Femur (tissue), 1 donor: ENCODE results near the gene SLC12A2.

Experiments used
- DNase-seq: peaks from one replicate; pipeline ENCODE4 v3.0.0-alpha.2; 2017

Gene SLC12A2

DNA sequence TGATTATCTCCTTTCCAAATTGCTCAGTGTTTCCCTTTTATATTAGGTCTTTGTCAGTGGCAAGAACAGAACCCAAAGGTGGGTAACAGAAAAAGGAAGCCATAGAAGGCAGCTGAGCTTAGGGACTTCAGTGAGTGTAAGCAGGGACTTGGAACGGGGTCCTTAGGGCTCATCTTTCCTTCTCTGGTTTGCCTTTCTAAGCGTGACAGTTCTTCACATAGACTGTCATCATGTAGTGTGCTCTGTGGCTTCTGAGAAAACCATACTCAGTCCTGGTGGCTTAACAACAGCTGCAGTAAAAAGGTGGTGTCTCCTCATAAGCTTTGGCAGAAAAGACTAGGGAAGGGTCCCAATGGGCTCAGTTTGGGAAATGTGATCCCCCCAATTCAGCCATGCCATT is 108.8 kb downstream of the SLC12A2 start:
- no peak for DNase-seq

GRCh38 chr5:128193665-128194390 is 110.3 kb downstream of the SLC12A2 start:
- DNase-seq = no peak

GRCh38 chr5:128195316-128195715 is 111.8 kb downstream of the SLC12A2 start:
- DNase-seq = no peak

DNA sequence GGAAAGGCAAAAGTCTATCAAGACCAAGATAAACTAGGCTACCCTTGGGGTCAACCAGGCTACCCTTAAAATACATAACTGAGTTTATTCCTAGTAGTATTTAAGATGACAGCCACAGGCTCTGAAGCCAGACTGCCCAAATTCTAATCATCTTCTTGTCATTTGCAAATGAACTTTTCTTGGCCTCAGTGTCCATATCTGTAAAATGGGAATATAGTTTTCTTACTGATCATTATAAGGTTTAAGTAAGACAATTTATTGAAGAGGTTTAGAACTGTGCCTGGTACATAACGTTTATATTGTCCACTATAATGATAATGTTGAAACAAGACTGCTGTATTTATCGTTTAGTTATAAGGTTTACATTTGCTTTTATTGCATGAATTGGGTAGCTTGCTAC is 112.5 kb downstream of the SLC12A2 start:
- DNase-seq = no peak

DNA sequence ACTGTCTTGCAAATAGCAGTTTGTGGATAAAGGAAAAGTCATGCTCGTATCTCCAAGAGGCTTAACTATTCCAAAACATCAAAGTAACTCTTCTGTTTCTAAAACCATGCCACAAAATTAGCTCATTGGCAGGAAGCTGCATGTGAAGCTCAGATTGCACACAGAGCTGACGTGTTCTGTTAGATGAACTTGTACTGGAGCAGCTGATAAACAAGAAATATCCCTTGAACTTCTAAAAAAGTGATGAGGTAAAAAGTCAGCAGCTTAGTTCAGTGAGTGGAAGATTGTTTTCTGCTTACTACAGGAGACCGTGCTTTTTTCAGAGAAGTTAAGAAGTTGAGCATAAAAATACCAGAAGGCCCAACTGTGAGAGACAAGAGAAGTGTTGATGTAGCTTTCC is 113.2 kb downstream of the SLC12A2 start:
- no peak for DNase-seq

- no peak for DNase-seq
These were observed 114.4 kb downstream of the SLC12A2 start for GRCh38 chr5:128197896-128198522.

- DNase-seq = no peak
These were observed 115.5 kb downstream of the SLC12A2 start for GRCh38 chr5:128199104-128199503.

DNA sequence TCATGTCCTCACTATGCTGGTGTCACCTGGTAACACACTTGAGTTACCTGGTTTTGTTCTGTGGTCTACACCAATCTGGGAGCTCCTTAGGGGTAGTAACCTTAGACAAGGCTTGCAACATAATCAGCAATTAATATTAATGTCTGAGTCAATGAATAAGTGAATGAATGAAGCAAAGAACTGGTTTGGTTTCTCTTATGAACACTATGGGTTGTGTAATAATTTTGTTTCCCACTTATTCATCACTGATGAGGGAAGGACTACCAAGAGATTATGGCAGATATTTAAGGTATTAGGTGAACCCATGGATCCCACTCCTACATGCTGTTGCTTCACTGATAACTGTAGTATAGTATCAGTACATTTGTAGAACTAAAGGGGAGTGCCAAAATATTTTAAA is 116.0 kb downstream of the SLC12A2 start:
- no peak for DNase-seq

DNA sequence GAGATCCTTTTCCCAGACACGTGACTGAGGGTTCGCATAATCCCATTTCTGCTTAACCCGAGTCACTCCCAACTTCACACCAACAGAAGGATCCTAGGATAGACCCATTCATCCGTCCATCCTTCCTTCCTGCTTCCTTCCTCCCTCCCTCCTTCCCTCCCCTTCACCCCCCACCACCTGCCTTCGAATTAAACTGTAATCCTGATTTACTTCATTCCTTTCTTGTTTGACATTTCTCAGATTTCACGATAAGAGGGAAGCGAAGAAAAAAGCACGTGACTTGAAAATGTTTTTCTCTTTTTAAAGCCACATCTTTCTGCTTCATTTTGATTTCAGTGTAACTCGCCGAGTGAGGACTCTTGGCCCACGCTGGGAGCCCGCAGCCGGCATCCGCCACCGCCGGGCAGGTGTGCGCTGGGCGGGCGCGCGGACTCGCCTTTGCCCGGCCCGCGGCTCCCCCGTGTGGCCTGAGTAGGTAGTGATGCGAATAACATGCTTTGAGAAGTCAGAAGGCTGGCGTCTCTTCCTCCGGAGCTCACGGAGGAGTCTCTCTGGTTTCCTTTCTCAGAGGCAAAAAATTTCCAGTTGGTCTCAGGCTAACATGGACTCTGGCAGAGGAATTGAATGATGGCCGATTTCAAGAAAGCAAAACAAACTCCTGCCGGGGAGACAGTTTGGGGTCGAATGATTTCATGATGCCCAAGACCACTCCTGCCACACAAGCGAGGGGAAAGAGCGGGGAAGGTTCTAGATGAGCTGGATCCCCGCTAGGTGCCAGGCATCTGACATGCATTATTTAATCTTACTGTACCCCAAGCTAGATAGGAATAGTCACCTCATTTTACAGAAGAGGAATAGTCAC is 117.7 kb downstream of the SLC12A2 start:
- DNase-seq = peak; percentile 86

- DNase-seq = no peak
These were observed 118.8 kb downstream of the SLC12A2 start for GRCh38 chr5:128202320-128202719.

DNA sequence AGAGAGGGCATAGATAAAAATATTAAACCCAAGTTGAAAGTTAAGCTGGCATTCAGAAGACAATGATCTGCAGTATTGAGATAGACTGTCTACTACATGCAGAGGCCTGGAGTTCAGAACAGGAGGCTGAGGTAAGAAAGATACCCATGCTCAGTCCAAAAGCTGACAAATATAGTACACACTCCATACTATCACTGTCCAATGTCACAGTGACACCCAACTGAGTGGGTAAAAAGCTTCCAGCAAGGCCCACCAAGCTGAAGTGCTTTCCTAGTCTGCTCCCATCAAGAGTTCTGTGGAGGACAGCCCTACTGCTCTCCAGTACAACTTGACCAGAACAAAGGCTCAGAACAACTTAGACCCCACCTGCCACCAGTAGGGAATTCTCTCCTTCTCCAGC is 124.9 kb downstream of the SLC12A2 start:
- DNase-seq = no peak

DNA sequence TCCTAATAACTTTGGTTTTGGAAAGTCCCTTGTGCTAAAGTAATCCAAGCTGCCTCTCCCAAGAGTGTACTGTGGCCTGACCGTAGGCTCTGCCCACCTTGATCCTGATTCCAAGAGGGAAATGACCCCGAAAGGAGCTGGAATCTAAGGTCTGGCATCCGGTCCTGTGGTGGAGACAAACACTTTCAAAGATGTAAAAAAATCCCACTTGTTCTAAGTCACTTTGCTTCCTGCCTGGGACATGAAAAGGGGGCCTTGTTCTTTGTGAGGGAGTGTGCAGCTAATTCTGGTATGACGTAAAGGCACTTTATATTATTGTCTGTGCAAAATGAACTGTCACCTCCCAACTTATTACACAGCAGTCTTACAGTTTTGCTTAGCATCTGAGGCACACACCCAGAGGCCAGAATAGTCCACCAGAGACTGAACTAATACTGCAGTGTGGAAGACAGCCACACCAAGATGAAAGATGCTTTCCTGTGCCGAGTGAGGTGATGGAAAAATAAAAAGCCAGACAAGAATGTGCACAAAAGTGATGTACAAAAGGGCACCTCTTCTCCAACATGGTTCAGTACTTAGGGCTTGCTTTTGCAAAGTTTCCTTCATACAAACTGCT is 128.7 kb downstream of the SLC12A2 start:
- DNase-seq = peak; percentile 51

GRCh38 chr5:128213340-128213739 is 129.8 kb downstream of the SLC12A2 start:
- peak; percentile 75 for DNase-seq

DNA sequence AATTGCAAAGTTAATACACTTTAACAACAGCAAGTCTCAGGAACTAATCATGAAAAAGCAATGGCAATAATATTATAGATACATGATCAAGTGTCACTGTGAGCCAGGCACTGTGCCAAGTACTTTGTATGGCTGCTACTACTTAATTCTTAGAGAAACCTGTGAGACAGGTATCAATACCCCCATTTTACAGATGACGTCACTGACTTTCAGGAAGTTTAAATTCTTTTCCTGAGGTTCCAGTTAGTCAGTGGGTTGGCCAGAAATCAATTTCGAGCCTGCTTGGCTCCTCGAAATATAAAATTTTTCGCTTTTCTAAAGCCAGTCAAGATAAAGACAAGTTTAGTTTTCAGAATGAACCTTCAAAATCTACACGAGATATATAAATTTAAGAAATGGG is 130.3 kb downstream of the SLC12A2 start:
- no peak for DNase-seq

GRCh38 chr5:128216285-128216684 is 132.7 kb downstream of the SLC12A2 start:
- DNase-seq = no peak

GRCh38 chr5:128216860-128217531 is 133.4 kb downstream of the SLC12A2 start:
- peak; percentile 83 for DNase-seq

DNA sequence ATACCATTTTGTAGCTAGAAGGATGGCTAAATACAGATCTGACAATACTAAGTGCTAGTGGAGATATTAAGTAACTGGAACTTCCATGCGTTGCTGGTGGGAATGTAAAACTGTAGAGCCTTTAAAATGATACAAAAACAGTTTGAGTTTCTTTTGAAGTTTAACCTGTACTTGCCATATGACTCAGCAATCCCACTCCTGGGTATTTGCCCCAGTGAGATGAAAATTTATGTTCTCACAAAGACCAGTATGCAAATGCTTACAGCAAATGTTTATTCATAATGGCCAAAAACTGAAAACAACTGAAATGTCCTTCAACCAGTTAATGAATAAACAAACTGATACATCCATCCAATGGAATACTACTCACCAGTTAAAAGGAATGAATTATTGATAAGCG is 137.3 kb downstream of the SLC12A2 start:
- no peak for DNase-seq

DNA sequence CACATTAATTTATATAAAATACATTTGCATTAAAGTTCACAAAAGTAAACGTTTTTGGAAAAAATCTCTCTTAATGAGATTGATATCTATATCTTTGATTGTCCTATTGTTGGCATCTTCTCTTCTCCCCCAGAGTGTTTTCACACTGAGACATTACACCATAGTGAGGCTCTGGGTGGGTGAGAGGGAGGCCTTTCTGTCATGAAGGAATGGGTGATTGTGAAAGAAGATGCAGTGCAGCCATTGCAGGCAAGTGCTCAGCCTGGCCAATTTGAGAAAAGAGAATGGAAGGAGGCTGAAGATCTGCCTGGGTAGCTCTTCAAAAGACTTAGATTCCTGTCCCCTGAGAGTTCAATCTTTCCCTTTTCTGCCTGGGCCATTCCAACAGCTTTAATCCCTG is 140.8 kb downstream of the SLC12A2 start:
- DNase-seq = no peak

DNA sequence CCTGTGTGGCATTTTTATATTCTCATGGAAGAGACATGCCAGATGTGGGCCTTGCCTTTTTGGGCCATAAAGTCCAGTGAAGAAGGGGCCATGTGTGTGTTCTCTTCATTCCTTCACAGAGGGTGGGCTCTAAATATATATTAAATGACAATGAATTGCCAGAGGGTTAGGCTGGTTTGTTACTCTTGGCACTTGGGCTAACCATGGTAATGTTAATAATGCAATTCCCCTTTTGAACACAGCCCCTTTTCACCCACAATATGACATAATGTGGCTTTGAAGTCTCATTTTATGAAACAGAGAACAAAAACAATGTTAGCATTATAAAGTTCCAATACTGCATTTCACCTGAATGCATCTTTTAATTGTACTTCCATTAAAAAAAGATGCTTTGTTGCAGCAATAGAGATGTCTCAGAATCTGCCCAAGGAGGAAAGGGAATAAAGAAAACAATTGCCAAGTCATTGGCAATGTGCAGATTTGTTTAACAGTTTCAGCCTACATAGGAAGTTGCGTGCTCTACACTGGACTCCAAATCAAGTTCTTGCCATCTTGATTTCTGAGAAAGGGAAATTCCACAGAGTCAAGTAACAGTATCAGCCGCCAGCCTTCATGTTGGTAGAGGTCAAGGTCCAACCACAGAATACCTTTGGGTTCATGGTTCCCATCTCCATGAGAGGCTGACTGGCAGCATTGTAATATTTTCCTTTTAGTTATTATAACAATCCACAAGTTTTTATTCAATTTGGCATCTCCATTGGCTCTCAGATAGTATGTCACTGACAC is 141.9 kb downstream of the SLC12A2 start:
- DNase-seq = no peak

- DNase-seq = peak; percentile 67
These were observed 144.4 kb downstream of the SLC12A2 start for GRCh38 chr5:128228008-128228407.

DNA sequence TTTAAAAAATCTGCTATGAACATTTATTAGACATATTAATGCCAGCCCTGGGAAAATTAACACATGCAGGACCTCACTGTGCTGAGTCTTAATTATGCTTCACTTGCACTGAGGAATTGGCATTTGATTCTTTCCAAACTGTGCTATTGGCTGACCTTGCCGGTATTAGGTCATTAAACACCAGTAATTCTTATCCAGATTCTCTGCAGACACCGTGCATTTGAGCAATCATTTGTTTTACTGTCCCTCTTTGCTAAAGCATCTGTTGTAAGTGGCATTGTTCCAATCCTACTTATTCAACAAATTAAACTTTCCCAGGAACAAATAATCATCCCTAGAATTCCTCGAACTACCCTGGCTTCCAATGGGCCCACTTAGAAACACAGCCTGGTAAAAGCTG is 145.0 kb downstream of the SLC12A2 start:
- DNase-seq = peak; percentile 52
